Measurements from ENCODE around the gene TNFSF4. TPM values are rescaled to one million over a fixed set of nuclear protein-coding genes. Genes with fewer than 3 reads are reported as not detected.
"Not testable (repeated sequence)": the region's sequence is repeated elsewhere in the genome, so short reads cannot be mapped to it uniquely, and the experiment has no call there.

The TNFSF4 gene
- total RNA-seq, 4 donors from 2014 or later, result 0.87 to 5.1 (median 1.4) TPM

DNA sequence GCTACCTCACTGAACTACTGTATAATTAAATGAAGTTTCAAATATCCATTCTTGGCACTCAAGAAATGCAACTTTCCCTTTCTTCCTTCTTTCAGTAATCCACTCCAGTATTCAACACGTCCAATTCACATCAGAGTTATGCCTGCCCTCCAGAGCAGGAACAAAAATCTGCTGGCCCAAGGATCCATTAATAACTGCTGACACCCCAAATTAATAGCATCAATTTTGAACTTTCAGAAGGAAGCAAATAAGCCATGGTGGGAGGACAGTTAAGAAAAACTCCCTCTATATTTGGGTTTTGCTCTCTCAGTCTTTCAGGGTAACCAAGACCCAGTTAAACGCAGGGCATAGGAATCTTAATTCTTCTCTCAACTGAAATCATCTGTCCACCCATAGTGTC lies 31.9 kb upstream of the TNFSF4 start:
- WGBS, 2 donors, result 90 to 93% methylated on average over 2 of the region's 2 CpGs
- Histone ChIP-seq H3K36me3 (peaks cover 0 to 10% (median 0%) of the 10 kb centered on the region in 3 donors), H3K27ac (no peak overlapping the region), H3K27me3 (no peaks in the 10 kb centered on the region), H3K9me3 (peaks cover 0 to 65% (median 7%) of the 10 kb centered on the region in 4 donors), H3K4me3 (no peak overlapping the region), H3K4me1 (no peaks in the 10 kb centered on the region)
- TF ChIP-seq POLR2A (IDR thresholded peaks at IDR 0.05) (no peak), CTCF (IDR thresholded peaks at IDR 0.05) (no peak)
- DNase-seq (ENCODE audit: low spot score in 2 of 2), result no peak

- Histone ChIP-seq H3K27me3 (no peaks in the 10 kb centered on the region), H3K27ac (no peak overlapping the region), H3K4me3 (no peak overlapping the region), H3K9me3 (peaks cover 0 to 28% (median 0%) of the 10 kb centered on the region in 4 donors), H3K36me3 (peaks cover 0 to 9% (median 0%) of the 10 kb centered on the region in 3 donors), H3K4me1 (no peaks in the 10 kb centered on the region)
- WGBS, 2 donors, result 87 to 93% methylated on average over 4 of the region's 4 CpGs
- TF ChIP-seq POLR2A (IDR thresholded peaks at IDR 0.05) (no peak), CTCF (IDR thresholded peaks at IDR 0.05) (no peak), EP300 (IDR thresholded peaks at IDR 0.05) (no peak)
- DNase-seq (ENCODE audit: low spot score in 2 of 2), result no peak
Measured at GRCh38 chr1:173234899-173235298, 27.8 kb upstream of the TNFSF4 start.

DNA sequence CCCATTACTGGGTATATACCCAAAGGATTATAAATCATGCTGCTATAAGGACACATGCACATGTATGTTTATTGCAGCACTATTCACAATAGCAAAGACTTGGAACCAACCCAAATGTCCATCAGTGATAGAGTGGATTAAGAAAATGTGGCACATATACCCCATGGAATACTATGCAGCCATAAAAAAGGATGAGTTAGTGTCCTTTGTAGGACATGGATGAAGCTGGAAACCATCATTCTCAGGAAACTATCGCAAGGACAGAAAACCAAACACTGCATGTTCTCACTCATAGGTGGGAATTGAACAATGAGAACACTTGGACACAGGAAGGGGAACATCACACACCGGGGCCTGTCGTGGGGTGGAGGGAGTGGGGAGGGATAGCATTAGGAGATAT lies 27.3 kb upstream of the TNFSF4 start:
- H3K4me1 ChIP-seq; H3K27ac ChIP-seq; H3K27me3 ChIP-seq; H3K4me3 ChIP-seq; H3K36me3 ChIP-seq; DNase-seq (ENCODE audit: low spot score in 2 of 2): not testable (repeated sequence)
- peaks cover 0 to 23% (median 0%) of the 10 kb centered on the region in 4 donors for H3K9me3 ChIP-seq
- 89 to 96% methylated on average over 3 of the region's 3 CpGs for WGBS, 2 donors

DNA sequence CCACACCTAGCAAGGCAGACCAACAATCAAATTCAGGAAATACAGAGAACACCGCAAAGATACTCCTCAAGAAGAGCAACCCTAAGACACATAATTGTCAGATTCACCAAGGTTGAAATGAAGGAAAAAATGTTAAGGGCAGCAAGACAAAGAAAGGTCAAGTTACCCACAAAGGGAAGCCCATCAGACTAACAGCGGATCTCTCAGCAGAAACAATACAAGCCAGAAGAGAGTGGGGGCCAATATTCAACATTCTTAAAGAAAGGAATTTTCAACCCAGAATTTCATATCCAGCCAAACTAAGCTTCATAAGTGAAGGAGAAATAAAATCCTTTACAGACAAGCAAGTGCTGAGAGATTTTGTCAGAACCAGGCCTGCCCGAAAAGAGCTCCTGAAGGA lies 21.9 kb upstream of the TNFSF4 start:
- not testable (repeated sequence) for H3K4me1 ChIP-seq; DNase-seq (ENCODE audit: low spot score in 2 of 2); H3K4me3 ChIP-seq; H3K27ac ChIP-seq; H3K27me3 ChIP-seq; H3K36me3 ChIP-seq
- peaks cover 0 to 21% (median 0%) of the 10 kb centered on the region in 4 donors for H3K9me3 ChIP-seq
- 95 to 96% methylated on average over 3 of the region's 3 CpGs for WGBS, 2 donors

DNA sequence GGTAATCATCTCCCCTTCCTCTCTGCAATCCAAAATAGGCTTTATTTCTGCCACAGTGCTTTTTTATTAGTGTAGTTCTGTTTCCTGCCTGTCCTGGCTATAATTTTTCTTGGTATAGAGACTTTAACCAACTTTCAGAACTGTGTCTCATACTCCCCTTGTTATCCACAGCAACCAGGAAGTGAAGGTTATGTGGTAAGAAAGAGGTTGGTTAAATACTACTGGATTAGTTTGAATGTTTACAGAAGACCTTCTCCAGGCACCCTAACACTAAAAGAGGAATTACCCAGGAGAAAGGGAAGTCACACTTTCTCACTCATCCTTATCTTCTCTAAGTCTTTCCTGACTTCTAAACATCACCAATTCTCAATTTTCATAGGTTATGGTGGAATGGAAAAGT lies 17.8 kb upstream of the TNFSF4 start:
- Histone ChIP-seq H3K27me3 (no peaks in the 10 kb centered on the region), H3K4me3 (no peak overlapping the region), H3K27ac (no peak overlapping the region), H3K36me3 (no peaks in the 10 kb centered on the region), H3K4me1 (no peaks in the 10 kb centered on the region), H3K9me3 (peaks cover 0 to 21% (median 0%) of the 10 kb centered on the region in 4 donors)
- DNase-seq (ENCODE audit: low spot score in 2 of 2), result no peak
- TF ChIP-seq EP300 (IDR thresholded peaks at IDR 0.05) (no peak), CTCF (IDR thresholded peaks at IDR 0.05) (no peak), POLR2A (IDR thresholded peaks at IDR 0.05) (no peak)

DNA sequence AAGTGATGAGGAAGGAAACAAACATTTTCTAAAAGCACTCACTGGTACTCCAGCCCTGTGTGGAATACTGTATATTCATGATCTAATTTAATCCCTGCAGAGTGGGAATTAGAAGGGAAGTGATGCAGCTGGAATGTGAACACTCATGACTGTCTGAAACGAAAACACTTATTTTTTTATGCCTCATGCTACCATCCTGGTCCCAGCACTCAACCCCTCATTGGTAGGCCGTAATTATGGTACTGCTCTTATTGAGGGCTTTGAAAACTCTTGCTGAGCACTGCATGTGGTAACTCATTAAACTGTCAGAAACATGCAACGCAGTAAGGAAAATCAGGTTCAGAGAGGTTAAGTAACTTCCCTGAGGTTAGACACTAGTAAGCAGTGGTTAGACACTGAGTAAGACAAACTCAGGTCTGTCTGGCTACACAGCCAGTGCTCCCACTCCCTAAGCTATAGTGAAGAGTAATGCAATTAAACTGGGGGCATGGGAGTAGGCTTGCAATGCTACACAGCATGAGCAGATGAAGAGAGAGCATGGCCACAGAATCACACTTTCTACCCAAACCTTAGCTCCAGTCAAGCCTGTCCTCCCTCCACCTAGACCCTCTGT lies 17.3 kb upstream of the TNFSF4 start:
- Histone ChIP-seq H3K4me3 (no peak overlapping the region), H3K27ac (no peak overlapping the region), H3K27me3 (no peaks in the 10 kb centered on the region), H3K36me3 (no peaks in the 10 kb centered on the region), H3K4me1 (no peaks in the 10 kb centered on the region), H3K9me3 (peaks cover 0 to 20% (median 0%) of the 10 kb centered on the region in 4 donors)
- TF ChIP-seq EP300 (IDR thresholded peaks at IDR 0.05), result no peak
- TF ChIP-seq POLR2A (IDR thresholded peaks at IDR 0.05), result no peak
- no peak for TF ChIP-seq CTCF (IDR thresholded peaks at IDR 0.05)
- DNase-seq (ENCODE audit: low spot score in 2 of 2), result no peak
- WGBS, 2 donors, result 60 to 64% methylated on average over 3 of the region's 3 CpGs

Measured in tibial nerve (tissue), 4 donors.